Erythroblast (primary cell): ENCODE results near the gene IPO4.

Experiments used
- GATA1 ChIP-seq: IDR thresholded peaks from 2 replicates; pipeline ENCODE4 v1.6.1; 2011; ENCODE audit warnings: low read depth, mild to moderate bottlenecking, control low read depth, low read length, moderate library complexity
- POLR2A ChIP-seq: IDR thresholded peaks from 2 replicates; pipeline ENCODE4 v1.6.1; 2011; ENCODE audit warnings: mild to moderate bottlenecking, low read length

- TF ChIP-seq POLR2A = no peak
- no peak for TF ChIP-seq GATA1
Observed at GRCh38 chr14:24198814-24199524, 10.4 kb upstream of the IPO4 start.
